GM19099 (cell line): Measurements from ENCODE around the gene FOXO3.

ENCODE experiments used
- POLR2A ChIP-seq: IDR thresholded peaks from 3 replicates; pipeline ENCODE4 v1.6.1; 2011; ENCODE audit warnings: low read depth; ENCODE audit not compliant: insufficient read length; ENCODE audit errors: extremely low read depth

The FOXO3 gene

GRCh38 chr6:108714101-108714765, 153.5 kb downstream of the FOXO3 start:
- TF ChIP-seq POLR2A: no peak

- TF ChIP-seq POLR2A: no peak
Measured at GRCh38 chr6:108714766-108715414, 154.2 kb downstream of the FOXO3 start.

DNA sequence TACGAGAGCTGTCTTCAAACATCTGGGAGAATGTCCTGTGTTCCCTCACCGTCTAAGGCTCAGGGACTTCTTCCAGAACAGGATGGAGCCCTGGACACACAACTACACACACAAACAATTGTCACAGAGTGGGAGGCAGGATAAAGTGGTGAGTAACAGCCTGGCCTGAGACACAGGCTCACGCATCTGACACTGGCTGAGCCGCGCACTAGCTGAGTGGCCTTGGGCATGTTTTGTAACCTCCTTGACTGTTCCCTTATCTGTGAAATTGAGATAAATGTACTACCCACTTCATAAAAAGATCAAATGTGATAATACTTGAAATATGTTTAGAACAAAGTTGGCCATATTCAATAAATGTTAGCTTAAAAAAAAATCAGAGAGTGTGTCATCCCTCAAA, 155.1 kb downstream of the FOXO3 start:
- no peak for TF ChIP-seq POLR2A

DNA sequence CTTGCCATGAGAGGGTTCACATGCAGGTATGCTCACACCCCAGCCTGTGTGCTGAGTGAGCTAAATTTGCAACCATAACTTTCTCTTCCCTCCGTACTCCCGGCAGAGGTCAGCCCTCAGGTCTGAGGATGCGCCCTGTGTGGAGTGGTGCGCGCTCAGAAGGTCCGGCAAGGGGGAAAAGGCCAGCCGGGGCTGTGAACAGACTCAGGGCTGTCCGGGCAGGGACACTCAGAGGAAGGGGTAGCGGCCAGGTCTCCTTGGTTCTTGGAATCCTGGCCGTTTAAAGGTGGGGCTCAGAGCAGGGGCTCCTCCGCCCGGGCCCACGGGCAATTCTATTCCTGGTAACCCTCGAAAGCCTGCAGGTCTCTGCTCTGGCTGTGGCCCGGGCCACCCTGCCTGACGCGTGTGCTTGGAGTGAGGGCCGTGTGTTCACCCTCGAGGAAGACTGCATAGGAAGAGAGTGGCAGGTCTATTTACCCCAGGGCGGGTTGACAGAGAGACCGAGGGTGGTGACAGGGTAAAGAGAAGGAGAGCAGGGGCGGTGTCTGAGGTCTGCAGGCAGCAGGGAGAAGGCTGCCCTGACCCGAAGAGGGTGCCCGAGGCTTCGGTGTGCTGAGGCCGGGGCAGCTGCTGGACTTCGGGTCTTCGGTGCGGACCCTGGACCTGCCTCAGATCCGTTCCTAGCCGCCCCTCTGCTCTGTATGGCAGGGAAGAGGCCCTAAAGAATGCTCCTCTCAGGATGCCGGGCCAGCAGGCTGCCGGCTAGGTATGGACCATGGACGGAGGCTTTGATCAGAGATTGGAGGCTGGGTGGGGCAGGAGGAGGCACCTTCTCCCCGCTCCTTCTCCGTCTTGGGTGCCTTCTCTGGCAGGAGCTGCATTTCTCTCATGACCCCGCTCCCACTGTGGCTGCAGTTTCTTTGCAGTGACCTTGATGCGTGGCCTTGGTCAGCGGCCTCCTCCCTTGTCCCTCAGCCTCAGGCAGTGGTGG, 156.4 kb downstream of the FOXO3 start:
- TF ChIP-seq POLR2A: no peak

DNA sequence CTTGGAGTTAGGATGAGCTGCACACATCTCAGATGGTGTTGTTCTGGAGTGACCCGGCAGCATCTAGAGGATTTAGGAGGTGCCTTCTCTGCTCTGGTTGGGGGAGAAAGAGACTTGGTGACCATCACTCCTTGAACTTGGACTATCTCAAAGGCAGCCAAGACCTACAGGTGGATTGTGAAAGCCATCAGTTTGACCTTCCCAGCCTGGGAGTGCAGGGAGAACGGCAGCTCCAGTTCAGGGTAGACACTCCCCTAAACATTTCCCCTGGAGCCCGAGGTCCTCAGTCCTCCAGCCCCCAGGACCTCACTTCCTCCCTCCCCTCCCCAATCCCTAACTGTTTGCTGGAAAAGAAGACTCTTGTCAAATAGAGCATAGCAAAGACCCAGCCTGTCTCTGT, 158.8 kb downstream of the FOXO3 start:
- TF ChIP-seq POLR2A: no peak

DNA sequence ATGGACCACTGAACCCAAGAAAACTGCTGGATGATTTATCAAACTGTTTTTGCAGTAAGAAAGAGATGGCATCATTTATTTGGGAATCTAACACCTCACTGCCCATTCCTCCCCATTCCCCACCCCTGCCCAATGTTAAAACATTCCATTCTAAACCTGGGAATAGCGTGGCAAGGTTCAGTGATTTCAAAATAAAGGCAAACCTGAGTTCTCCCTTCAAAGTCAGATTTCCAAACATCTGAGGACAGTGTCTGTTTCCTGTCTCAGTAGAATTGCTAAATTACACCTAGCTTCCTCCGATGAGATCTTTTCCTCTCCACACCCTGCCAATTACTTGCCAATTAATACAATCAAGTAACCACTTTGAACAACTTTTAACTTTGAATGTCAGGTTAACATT, 160.1 kb downstream of the FOXO3 start:
- no peak for TF ChIP-seq POLR2A

DNA sequence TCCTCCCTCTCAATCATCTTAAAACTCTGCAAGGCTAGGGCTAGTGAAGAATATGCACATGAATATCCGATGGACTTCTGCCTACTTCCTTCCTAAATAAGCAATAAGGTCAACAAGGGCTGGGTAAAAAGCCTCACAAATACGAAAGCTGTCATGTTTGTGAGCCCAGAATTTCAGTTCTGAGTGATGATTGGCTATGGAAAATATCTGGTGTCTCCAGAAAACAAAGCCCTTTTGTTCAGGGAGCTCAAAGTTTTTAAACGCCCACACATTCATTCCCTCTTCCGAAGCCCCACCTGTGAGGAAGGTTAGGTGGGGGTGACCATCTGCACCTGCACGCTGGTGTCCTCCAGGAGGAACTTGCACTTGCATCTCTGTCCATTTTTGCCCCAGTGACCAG, 160.6 kb downstream of the FOXO3 start:
- TF ChIP-seq POLR2A: no peak

DNA sequence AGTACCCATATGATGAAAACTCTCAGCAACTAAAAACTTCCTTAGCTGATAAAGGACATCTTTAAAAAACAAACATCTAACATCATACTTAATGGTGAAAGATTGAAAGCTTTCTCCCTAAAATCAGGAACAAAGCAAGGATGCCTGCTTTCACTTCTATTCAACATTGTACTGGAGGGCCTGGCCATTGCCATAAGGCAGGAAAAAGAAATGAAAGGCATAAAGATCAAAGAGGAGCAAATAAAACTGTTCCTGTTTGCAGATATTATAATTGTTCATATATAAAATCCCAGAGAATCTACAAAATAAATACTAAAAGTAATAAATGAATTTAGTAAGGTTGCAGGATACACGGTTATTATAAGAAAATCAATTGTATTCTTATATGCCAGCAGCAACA, 162.9 kb downstream of the FOXO3 start:
- TF ChIP-seq POLR2A: no peak

DNA sequence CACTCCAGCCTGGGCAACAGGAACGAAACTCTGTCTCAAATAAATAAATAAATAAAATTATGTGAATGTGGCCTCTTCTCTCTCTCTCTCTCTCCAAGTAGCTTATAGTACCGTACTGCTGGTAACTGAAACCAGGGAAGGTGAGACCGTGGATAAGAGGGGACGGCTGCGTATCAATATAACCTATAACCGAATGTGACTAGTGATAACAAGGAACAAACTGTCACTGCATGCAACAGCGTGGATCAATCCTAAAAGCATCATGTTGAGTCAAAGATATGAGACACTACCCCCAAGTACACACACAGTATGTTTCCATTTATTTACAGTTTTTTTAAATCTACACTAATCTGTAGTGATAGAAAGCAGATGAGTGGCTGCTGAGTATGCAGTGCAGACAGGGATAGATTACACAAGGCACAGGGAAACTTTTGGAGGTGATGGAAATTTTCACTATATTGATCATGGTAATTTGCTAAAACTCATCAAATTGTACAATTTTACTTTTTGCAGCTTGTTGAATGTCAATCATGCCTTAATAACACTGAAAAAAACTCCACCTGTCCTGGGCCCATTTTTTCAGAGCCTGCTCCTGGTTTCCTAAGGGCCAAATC, 166.1 kb downstream of the FOXO3 start:
- TF ChIP-seq POLR2A: no peak

- no peak for TF ChIP-seq POLR2A
Measured at GRCh38 chr6:108727966-108728730, 167.4 kb downstream of the FOXO3 start.

GRCh38 chr6:108728826-108729225, 168.1 kb downstream of the FOXO3 start:
- TF ChIP-seq POLR2A: no peak

GRCh38 chr6:108730635-108731515, 170.2 kb downstream of the FOXO3 start:
- TF ChIP-seq POLR2A: no peak

GRCh38 chr6:108732091-108732870, 171.6 kb downstream of the FOXO3 start:
- no peak for TF ChIP-seq POLR2A

- TF ChIP-seq POLR2A: no peak
Measured at GRCh38 chr6:108733051-108733450, 172.3 kb downstream of the FOXO3 start.
